DOHH2 (cell line): ENCODE results near the gene AHRR.
A peak's percentile ranks its signal among the peaks of the same experiment; 100 is the strongest.

Experiments used
- H3F3A ChIP-seq: fragments of 200-600 bp; sonication (generic), shearing (Covaris generic); 2 replicates; pipeline ENCODE4 v1.6.0; 2016; ENCODE audit warnings: antibody characterized with exemption, mild to moderate bottlenecking; ENCODE audit not compliant: control insufficient read depth, insufficient read depth
- H3K27ac ChIP-seq: fragments of 200-600 bp; sonication (generic); 2 replicates; pipeline ENCODE4 v1.5.1; 2014; ENCODE audit warnings: low read depth, mild to moderate bottlenecking, low read length, moderate library complexity
- H3K27me3 ChIP-seq: fragments of 200-600 bp; sonication (generic); 2 replicates; pipeline ENCODE4 v1.6.1; 2014; ENCODE audit warnings: mild to moderate bottlenecking, low read length, mixed read lengths; ENCODE audit not compliant: control insufficient read depth
- H3K36me3 ChIP-seq: fragments of 200-600 bp; sonication (generic); 2 replicates; pipeline ENCODE4 v1.6.1; 2014; ENCODE audit warnings: mild to moderate bottlenecking, low read length, moderate library complexity, mixed read lengths; ENCODE audit not compliant: control insufficient read depth
- H3K4me1 ChIP-seq: fragments of 200-600 bp; sonication (generic); 2 replicates; pipeline ENCODE4 v1.6.1; 2014; ENCODE audit warnings: mild to moderate bottlenecking, low read length, mixed read lengths; ENCODE audit not compliant: control insufficient read depth
- H3K4me2 ChIP-seq: fragments of 200-600 bp; sonication (generic); 2 replicates; pipeline ENCODE4 v1.6.0; 2014; ENCODE audit warnings: mild to moderate bottlenecking, low read length, moderate library complexity
- H3K4me3 ChIP-seq: fragments of 200-600 bp; sonication (generic); 2 replicates; pipeline ENCODE4 v1.5.1; 2014; ENCODE audit warnings: mild to moderate bottlenecking, low read length, mixed read lengths
- H3K79me2 ChIP-seq: fragments of 200-600 bp; sonication (generic); 2 replicates; pipeline ENCODE4 v1.6.1; 2014; ENCODE audit warnings: mild to moderate bottlenecking, low read length, mixed read lengths; ENCODE audit not compliant: control insufficient read depth
- H3K9me2 ChIP-seq: fragments of 200-600 bp; sonication (generic); replicated peaks from 2 replicates; pipeline ENCODE4 v1.6.1; 2014; ENCODE audit warnings: mild to moderate bottlenecking, low read length, mixed read lengths; ENCODE audit not compliant: control insufficient read depth
- H3K9me3 ChIP-seq: fragments of 200-600 bp; sonication (generic); 2 replicates; pipeline ENCODE4 v1.6.1; 2014; ENCODE audit warnings: antibody characterized with exemption, low read length, mixed read lengths; ENCODE audit not compliant: control insufficient read depth, insufficient read depth
- H4K20me1 ChIP-seq: fragments of 200-600 bp; sonication (generic); 2 replicates; pipeline ENCODE4 v1.6.0; 2014; ENCODE audit warnings: low read depth, mild to moderate bottlenecking, antibody characterized with exemption, low read length, moderate library complexity; ENCODE audit not compliant: control insufficient read depth, insufficient read depth
- CTCF ChIP-seq: fragments of 200-600 bp; sonication (generic); IDR thresholded peaks from one replicate; pipeline ENCODE4 v1.5.1; 2014; ENCODE audit warnings: antibody characterized with exemption, mild to moderate bottlenecking, low read depth, low read length; ENCODE audit not compliant: poor library complexity, severe bottlenecking
- EZH2phosphoT487 ChIP-seq: fragments of 200-600 bp; sonication (generic); IDR thresholded peaks from 2 replicates; pipeline ENCODE4 v1.6.1; 2017; ENCODE audit warnings: borderline replicate concordance, mild to moderate bottlenecking, antibody characterized with exemption, low read length, moderate library complexity, mixed read lengths

AHRR gene

GRCh38 chr5:474840-475661, 153.5 kb downstream of the AHRR start:
- Histone ChIP-seq H3K27me3 (no peaks in the 10 kb centered on the region), H3K9me3 (no peaks in the 10 kb centered on the region), H3K9me2 (no peaks in the 10 kb centered on the region), H3F3A (0 out of 2 replicates have a peak, but pooled peaks cover 5% of the 10 kb centered on the region), H3K27ac (no peak overlapping the region), H3K79me2 (peaks cover 52% of the 10 kb centered on the region), H4K20me1 (peaks cover 13% of the 10 kb centered on the region), H3K4me3 (peak overlapping the region; percentile 84), H3K36me3 (peaks cover 53% of the 10 kb centered on the region), H3K4me1 (peaks cover 31% of the 10 kb centered on the region), H3K4me2 (peak overlapping the region; percentile 77)
- TF ChIP-seq CTCF (no peak), EZH2phosphoT487 (no peak)

- no peaks in the 10 kb centered on the region for H3K27me3 ChIP-seq
These were observed 154.2 kb downstream of the AHRR start for GRCh38 chr5:475704-476101.

GRCh38 chr5:476102-476813, 154.7 kb downstream of the AHRR start:
- H3K27me3 ChIP-seq: no peaks in the 10 kb centered on the region
- H4K20me1 ChIP-seq: peaks cover 8% of the 10 kb centered on the region; the same call in 1 of the 2 replicates
- H3K9me3 ChIP-seq: no peaks in the 10 kb centered on the region
- H3K9me2 ChIP-seq: no peaks in the 10 kb centered on the region
- no peak overlapping the region for H3K27ac ChIP-seq
- no peaks in the 10 kb centered on the region for H3F3A ChIP-seq
- H3K4me3 ChIP-seq: no peak overlapping the region
- no peak for TF ChIP-seq EZH2phosphoT487
- no peak for TF ChIP-seq CTCF
- H3K4me1 ChIP-seq: peaks cover 19% of the 10 kb centered on the region
- peaks cover 41% of the 10 kb centered on the region for H3K36me3 ChIP-seq
- H3K79me2 ChIP-seq: peaks cover 40% of the 10 kb centered on the region
- H3K4me2 ChIP-seq: peak overlapping the region; percentile 77; the same call in 1 of the 2 replicates

More at GRCh38 chr5:475704-476101, 154.2 kb downstream of the AHRR start:
- Histone ChIP-seq H3K9me2 (no peaks in the 10 kb centered on the region), H4K20me1 (peaks cover 9% of the 10 kb centered on the region; the same call in 1 of the 2 replicates), H3K27ac (no peak overlapping the region), H3K79me2 (peaks cover 45% of the 10 kb centered on the region), H3K4me1 (peaks cover 25% of the 10 kb centered on the region), H3K9me3 (no peaks in the 10 kb centered on the region), H3K36me3 (peaks cover 46% of the 10 kb centered on the region), H3K4me3 (peak overlapping the region; percentile 84), H3F3A (0 out of 2 replicates have a peak, but pooled peaks cover under 1% of the 10 kb centered on the region), H3K4me2 (peak overlapping the region; percentile 77)
- TF ChIP-seq EZH2phosphoT487: no peak
- no peak for TF ChIP-seq CTCF
